CD4-positive, alpha-beta T cell (primary cell): ENCODE measurements around the gene SYK. TPM values are rescaled to one million over a fixed set of nuclear protein-coding genes. Genes with fewer than 3 reads are reported as not detected.

Experiments used
- ATAC-seq: fragments of 200-7000 bp; cut with Tn5 transposase; one replicate; pipeline ENCODE4 v1.10.0; 2022; ENCODE audit warnings: mild to moderate bottlenecking; ENCODE audit not compliant: poor library complexity
- CTCF ChIA-PET: fragments of 350-600 bp; sonication (Branson Sonifier 250); formaldehyde crosslinking; loops from one replicate; lab custom pipeline; 2021; ENCODE audit warnings: antibody characterized with exemption, inconsistent platforms; lab: Charles Lee
- POLR2A ChIA-PET: fragments of 350-600 bp; sonication (Branson Sonifier 250); formaldehyde crosslinking; loops from one replicate; lab custom pipeline; 2021; ENCODE audit warnings: antibody characterized with exemption, inconsistent platforms; lab: Charles Lee
- DNase-seq, 14 experiments: peaks; one replicate each; pipeline ENCODE4 v3.0.0-alpha.2; 2013 to 2020; ENCODE audit warnings: mixed read lengths in 2 of 14
- H3K27ac ChIP-seq, 2 donors: one replicate each; pipeline versions ENCODE4 v1.5.1 to v1.7.0; 2013; ENCODE audit warnings: low read length in 2 of 2, low read depth in 1 of 2, mild to moderate bottlenecking in 1 of 2
- H3K27me3 ChIP-seq, 2 experiments: 1 replicate in 1 of 2; 2 replicates in 1 of 2; pipeline versions ENCODE4 v1.6.1 to v1.7.0; 2013; ENCODE audit warnings: low read length in 2 of 2, control low read depth in 1 of 2, mild to moderate bottlenecking in 1 of 2, moderate library complexity in 1 of 2; ENCODE audit not compliant: insufficient read depth in 2 of 2, control insufficient read depth in 1 of 2
- H3K36me3 ChIP-seq: one replicate; pipeline ENCODE4 v1.6.1; 2013; ENCODE audit warnings: low read length, control low read depth; ENCODE audit not compliant: insufficient read depth
- H3K4me1 ChIP-seq: one replicate; pipeline ENCODE4 v1.6.1; 2013; ENCODE audit warnings: low read length, control low read depth; ENCODE audit not compliant: insufficient read depth
- H3K4me3 ChIP-seq: one replicate; pipeline ENCODE4 v1.5.1; 2013; ENCODE audit warnings: mild to moderate bottlenecking, low read length, moderate library complexity
- H3K9me3 ChIP-seq, 2 experiments: 1 replicate in 1 of 2; 2 replicates in 1 of 2; pipeline versions ENCODE4 v1.6.1 to v1.7.0; 2013; ENCODE audit warnings: low read length in 2 of 2, mild to moderate bottlenecking in 2 of 2, control low read depth in 1 of 2, moderate library complexity in 1 of 2; ENCODE audit not compliant: control insufficient read depth in 1 of 2, insufficient read depth in 1 of 2
- H3K27ac Mint-ChIP-seq: one replicate; pipeline ENCODE4 v1.8.0; 2020; ENCODE audit warnings: mixed read lengths
- H3K27me3 Mint-ChIP-seq: one replicate; pipeline ENCODE4 v1.8.0; 2021; ENCODE audit warnings: mixed read lengths
- H3K36me3 Mint-ChIP-seq: one replicate; pipeline ENCODE4 v1.8.0; 2021; ENCODE audit warnings: low read depth, mixed read lengths
- H3K4me1 Mint-ChIP-seq: one replicate; pipeline ENCODE4 v1.8.0; 2021; ENCODE audit warnings: low read depth, mixed read lengths
- H3K4me3 Mint-ChIP-seq: one replicate; pipeline ENCODE4 v1.8.0; 2020; ENCODE audit warnings: mild to moderate bottlenecking, mixed read lengths
- H3K9me3 Mint-ChIP-seq: one replicate; pipeline ENCODE4 v1.8.0; 2020; ENCODE audit warnings: mixed read lengths
- intact Hi-C, 2 experiments: fragments of 100-400 bp; cut with DNase I in 1 of 2; cut with micrococcal nuclease in 1 of 2; formaldehyde crosslinking; loops; one replicate each; pipeline versions ENCODE4 v1.15.1 to v1.9.0; 2023 to 2025; cut with DNase I, micrococcal nuclease
- total RNA-seq, 174 experiments: library from RNA in 2 of 174; stranded (reverse) in 2 of 174; gene quantifications; one replicate each; pipeline ENCODE4 v1.2.3 and lab custom pipeline; 2021 to 2026
- TF ChIP-seq, protein P1 (sequence below): fragments of 200-600 bp; IDR thresholded peaks from one replicate; pipeline ENCODE4 v1.8.0; 2022; ENCODE audit warnings: antibody characterized with exemption, mild to moderate bottlenecking

Gene SYK
- total RNA-seq, 2 experiments from 2014 or later: 1.1 to 1.2 TPM

DNA sequence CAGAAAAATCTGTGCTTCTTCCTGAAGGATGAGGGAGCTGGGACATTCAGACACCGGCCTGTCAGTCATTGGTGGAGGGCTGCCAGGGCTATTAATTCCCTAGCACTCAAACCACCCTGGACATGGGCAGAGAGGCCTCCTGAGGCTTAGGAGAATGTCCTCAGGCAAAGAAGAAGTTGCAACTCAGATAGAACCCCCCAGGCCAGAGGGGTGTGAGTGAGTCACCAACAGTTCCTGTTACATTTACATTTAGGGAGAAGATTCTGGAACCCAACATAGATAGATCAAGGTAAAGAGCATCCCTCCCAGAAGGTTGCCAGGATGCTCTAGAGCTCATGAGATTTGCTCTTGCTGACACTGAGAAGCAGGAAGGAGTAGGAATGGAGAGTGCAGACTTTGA is 29.2 kb upstream of the SYK start:
- intact Hi-C loops: loop anchor here in 1 of 2 experiments (10.0 kb wide), 1 partner anchor 1198 kb away; no protein-coding TSS in a partner anchor
- no peak overlapping the region for H3K4me3 ChIP-seq
- DNase-seq (peak in 2 of 14 experiments; percentile 20 to 23), ATAC-seq (no peak)
- Mint-ChIP-seq H3K4me1 (no peaks in the 10 kb centered on the region), H3K4me3 (no peak overlapping the region), H3K9me3 (peaks cover 2% of the 10 kb centered on the region), H3K36me3 (no peaks in the 10 kb centered on the region), H3K27me3 (peaks cover 17% of the 10 kb centered on the region), H3K27ac (no peak overlapping the region)
- CTCF ChIA-PET: no interaction called here
- POLR2A ChIA-PET: no interaction called here
- TF ChIP-seq, protein P1, sequence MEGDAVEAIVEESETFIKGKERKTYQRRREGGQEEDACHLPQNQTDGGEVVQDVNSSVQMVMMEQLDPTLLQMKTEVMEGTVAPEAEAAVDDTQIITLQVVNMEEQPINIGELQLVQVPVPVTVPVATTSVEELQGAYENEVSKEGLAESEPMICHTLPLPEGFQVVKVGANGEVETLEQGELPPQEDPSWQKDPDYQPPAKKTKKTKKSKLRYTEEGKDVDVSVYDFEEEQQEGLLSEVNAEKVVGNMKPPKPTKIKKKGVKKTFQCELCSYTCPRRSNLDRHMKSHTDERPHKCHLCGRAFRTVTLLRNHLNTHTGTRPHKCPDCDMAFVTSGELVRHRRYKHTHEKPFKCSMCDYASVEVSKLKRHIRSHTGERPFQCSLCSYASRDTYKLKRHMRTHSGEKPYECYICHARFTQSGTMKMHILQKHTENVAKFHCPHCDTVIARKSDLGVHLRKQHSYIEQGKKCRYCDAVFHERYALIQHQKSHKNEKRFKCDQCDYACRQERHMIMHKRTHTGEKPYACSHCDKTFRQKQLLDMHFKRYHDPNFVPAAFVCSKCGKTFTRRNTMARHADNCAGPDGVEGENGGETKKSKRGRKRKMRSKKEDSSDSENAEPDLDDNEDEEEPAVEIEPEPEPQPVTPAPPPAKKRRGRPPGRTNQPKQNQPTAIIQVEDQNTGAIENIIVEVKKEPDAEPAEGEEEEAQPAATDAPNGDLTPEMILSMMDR: no peak
- no peak overlapping the region for H3K27ac ChIP-seq
- no peaks in the 10 kb centered on the region for H3K27me3 ChIP-seq
- no peaks in the 10 kb centered on the region for H3K36me3 ChIP-seq
- H3K9me3 ChIP-seq: no peaks in the 10 kb centered on the region
- H3K4me1 ChIP-seq: no peaks in the 10 kb centered on the region

DNA sequence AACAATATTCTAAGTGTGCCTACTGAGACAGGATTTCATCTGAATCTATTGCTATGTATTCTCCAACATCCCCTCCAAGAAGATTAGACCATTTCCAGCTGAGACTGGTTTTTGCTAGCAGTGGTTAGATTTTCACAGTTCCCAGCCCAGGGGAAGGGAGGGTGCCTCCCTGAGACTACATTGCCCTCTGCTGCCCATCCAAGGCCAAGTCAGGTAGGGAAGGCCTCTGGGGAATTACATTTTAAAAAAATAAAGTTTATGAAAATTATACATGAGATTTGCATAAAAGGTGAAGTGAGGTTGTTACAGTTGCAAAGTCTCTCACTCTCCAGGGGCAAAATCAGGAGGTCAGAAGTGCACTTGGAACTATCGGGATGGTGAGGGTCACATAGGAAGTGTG is 28.0 kb upstream of the SYK start:
- Mint-ChIP-seq H3K4me1 (no peaks in the 10 kb centered on the region), H3K4me3 (no peak overlapping the region), H3K36me3 (no peaks in the 10 kb centered on the region), H3K27me3 (peaks cover 17% of the 10 kb centered on the region), H3K27ac (no peak overlapping the region), H3K9me3 (no peaks in the 10 kb centered on the region)
- intact Hi-C loops: loop anchor here in 1 of 2 experiments (10.0 kb wide), 1 partner anchor 1199 kb away; no protein-coding TSS in a partner anchor
- TF ChIP-seq, protein P1: no peak
- Histone ChIP-seq H3K4me3 (no peak overlapping the region), H3K27me3 (no peaks in the 10 kb centered on the region), H3K27ac (no peak overlapping the region), H3K4me1 (no peaks in the 10 kb centered on the region), H3K36me3 (no peaks in the 10 kb centered on the region), H3K9me3 (no peaks in the 10 kb centered on the region)
- no peak for ATAC-seq
- peak in 1 of 14 experiments; percentile 10 for DNase-seq
- CTCF ChIA-PET: no interaction called here
- POLR2A ChIA-PET: no interaction called here

DNA sequence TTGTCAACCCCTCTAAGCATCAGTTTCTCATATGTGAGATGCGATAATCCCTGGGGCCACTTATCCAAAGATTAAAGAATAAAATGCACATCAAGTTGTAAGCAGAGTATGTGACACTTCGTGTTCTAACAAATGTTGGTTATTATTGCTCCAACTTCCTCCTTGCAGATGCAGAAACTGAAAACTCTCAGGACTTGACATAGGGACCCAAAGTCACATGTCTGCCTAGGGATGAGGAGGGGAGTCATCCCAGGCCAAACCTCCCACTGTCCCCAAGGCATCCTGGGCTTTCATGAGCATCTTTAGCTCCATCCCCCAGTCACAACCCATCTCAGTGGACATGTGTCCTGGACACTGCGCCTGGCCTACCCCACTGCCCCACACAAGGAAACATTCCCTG is 27.5 kb upstream of the SYK start:
- DNase-seq (no peak), ATAC-seq (no peak)
- H3K27ac ChIP-seq: no peak overlapping the region
- no peaks in the 10 kb centered on the region for H3K36me3 Mint-ChIP-seq
- no peak overlapping the region for H3K4me3 Mint-ChIP-seq
- CTCF ChIA-PET: no interaction called here
- no peaks in the 10 kb centered on the region for H3K4me1 ChIP-seq
- no peaks in the 10 kb centered on the region for H3K27me3 ChIP-seq
- TF ChIP-seq, protein P1: no peak
- H3K4me1 Mint-ChIP-seq: no peaks in the 10 kb centered on the region
- no peaks in the 10 kb centered on the region for H3K36me3 ChIP-seq
- no peaks in the 10 kb centered on the region for H3K9me3 ChIP-seq
- no peaks in the 10 kb centered on the region for H3K9me3 Mint-ChIP-seq
- H3K27ac Mint-ChIP-seq: no peak overlapping the region
- intact Hi-C loops: loop anchor here in 1 of 2 experiments (10.0 kb wide), 1 partner anchor 1199 kb away; no protein-coding TSS in a partner anchor
- no peak overlapping the region for H3K4me3 ChIP-seq
- H3K27me3 Mint-ChIP-seq: peaks cover 17% of the 10 kb centered on the region
- POLR2A ChIA-PET: no interaction called here
